GM19397 (cell line): ENCODE measurements around the gene ODAD2.
A peak's percentile ranks its signal among the peaks of the same experiment; 100 is the strongest.
"Not testable (repeated sequence)": the region's sequence is repeated elsewhere in the genome, so short reads cannot be mapped to it uniquely, and the experiment has no call there.

Source experiments
- ATAC-seq: cut with Tn5 transposase; IDR thresholded peaks from one replicate; pipeline ENCODE4 v1.9.1; 2021; ENCODE audit warnings: mild to moderate bottlenecking, moderate library complexity; ENCODE audit not compliant: unreplicated experiment

ODAD2 gene, protein sequence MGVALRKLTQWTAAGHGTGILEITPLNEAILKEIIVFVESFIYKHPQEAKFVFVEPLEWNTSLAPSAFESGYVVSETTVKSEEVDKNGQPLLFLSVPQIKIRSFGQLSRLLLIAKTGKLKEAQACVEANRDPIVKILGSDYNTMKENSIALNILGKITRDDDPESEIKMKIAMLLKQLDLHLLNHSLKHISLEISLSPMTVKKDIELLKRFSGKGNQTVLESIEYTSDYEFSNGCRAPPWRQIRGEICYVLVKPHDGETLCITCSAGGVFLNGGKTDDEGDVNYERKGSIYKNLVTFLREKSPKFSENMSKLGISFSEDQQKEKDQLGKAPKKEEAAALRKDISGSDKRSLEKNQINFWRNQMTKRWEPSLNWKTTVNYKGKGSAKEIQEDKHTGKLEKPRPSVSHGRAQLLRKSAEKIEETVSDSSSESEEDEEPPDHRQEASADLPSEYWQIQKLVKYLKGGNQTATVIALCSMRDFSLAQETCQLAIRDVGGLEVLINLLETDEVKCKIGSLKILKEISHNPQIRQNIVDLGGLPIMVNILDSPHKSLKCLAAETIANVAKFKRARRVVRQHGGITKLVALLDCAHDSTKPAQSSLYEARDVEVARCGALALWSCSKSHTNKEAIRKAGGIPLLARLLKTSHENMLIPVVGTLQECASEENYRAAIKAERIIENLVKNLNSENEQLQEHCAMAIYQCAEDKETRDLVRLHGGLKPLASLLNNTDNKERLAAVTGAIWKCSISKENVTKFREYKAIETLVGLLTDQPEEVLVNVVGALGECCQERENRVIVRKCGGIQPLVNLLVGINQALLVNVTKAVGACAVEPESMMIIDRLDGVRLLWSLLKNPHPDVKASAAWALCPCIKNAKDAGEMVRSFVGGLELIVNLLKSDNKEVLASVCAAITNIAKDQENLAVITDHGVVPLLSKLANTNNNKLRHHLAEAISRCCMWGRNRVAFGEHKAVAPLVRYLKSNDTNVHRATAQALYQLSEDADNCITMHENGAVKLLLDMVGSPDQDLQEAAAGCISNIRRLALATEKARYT

DNA sequence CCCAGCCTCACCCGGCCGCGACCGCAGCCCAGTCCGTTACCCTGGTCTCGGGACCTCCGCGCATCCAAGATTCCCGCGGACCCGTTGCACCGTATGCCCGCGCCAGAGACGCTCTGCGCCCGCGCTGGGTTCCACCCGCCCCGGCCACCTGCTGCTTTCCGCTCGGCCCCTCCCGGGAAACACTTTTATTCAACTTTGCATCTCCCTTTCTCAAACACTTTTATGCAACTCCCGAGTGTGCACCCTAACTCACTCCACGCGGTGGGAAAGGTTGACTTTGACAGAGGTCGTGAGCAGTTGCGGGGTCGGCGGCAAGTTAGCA, at the start of gene ODAD2:
ODAD2 (minus strand) TSS at position 126 of the 322 bp plus-strand sequence. CDS start 3,937 bp downstream, outside the sequence.
- ATAC-seq: no peak

DNA sequence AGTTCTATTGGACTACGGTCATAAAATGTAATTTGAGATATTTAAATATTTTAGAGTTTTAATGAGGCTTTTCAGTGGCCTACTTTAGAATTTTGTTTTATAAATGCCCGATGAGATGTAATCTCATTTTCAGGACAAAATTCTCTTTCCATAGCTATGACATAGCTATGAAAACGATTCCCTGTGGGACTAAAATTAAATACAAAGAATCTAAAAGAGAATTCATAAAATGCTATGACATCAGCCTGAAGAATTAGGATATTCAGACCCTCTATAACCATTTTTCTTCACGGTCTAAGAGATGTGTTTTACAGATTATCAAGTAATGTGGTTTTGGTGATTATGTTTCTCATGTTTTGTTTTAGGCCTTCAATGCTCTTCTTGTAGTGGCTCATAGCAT, 48.2 kb upstream of the ODAD2 start:
- ATAC-seq: no peak

DNA sequence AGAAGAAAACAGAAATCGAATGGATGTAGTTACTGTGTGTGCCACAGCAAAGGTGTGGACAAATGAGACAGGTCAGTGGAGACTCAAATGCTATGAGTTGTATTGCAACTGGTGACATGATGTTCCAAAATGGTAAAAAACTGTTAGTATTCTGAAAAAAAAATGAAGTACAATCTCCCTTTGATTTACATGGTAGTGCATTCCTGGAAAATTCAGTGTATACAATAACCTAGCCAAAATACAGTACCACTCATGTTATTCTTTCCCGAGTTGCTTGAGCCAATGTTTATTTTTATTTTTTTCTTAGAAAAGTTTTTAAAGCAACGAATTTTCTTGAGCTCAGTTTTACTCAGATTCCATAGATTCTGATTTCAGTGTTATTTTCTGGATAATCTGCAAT, 47.7 kb upstream of the ODAD2 start:
- ATAC-seq: no peak

DNA sequence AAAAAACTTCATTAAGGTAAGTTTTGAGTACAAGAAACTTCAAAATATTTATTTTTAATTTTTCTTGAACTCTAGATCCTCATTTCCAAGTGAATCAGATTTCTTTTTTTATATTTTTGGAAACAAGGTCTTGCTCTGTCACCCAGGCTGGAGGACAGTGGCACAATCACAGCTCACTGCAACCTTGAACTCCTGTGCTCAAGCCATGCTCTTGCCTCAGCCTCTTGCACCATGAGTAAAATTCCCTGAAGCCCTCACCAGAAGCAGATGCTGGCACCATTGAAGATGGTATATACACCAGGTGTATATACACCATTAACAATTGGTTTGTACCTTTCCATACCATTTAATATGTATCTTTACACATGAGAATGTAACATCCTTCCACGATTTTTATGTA, 45.1 kb upstream of the ODAD2 start:
- ATAC-seq: no peak

DNA sequence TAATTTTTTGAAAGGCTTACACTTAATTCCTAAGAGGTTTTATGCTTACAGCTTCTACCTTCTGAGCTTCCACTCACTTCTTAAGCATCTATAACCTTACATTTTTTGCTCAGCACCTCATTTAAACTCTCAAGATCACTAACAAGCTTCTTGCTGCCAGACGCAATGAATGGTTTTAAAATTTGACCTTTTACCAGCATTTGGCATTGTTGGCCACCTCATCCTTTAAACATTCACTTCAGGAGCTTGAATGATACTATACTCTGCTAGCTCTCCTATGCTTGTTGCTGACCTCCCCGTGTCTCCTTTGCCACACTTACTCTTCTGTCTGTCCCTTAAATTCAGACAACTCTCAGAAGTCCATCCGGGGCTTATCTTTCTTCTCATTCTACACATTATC, 37.7 kb upstream of the ODAD2 start:
- no peak for ATAC-seq

DNA sequence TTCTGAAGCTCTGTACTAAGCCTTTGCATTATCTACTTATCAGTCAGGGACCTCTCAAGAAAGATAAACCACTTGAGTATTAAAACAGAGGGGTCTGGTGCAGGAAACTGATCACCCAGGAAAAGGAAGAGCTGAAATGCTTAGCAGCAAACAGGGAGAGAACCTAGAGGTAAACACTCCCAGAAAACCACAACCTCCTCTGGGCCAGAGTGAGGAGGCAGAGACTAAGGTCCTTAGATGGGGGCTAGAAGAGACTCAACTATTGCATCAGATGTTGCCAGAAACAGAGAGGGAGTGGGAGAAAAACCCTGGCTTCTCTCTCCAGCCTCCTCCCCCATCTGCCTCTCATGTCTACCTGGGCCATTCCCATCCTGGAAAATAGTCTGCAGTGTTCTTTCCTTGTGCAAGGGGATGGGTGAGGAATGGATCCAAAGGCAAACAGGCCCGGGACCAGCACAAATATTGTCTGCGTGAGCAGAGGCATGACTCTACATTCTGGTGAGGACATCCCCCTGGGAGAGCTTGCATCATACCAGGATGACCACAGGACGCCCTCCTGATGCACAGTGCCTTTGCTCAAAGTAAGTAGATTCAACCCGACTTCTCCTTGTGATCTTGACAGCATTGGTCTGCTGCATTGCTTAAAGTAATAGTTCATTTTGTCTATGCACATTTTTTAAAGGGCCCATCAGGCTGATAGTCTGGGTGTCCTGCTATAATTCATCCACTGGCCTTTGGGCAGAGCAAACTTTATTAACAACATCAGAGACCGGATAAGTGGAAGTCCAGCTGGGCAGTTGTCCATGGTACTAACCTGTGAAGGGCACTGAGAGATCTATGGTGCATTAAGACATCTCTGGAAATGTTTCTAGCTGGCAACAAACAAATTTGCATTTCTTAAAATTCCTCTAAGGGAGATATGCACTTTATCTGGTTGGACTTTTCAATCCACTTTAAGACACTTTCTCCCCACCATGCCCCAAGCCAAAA, 22.4 kb upstream of the ODAD2 start:
- ATAC-seq: no peak

DNA sequence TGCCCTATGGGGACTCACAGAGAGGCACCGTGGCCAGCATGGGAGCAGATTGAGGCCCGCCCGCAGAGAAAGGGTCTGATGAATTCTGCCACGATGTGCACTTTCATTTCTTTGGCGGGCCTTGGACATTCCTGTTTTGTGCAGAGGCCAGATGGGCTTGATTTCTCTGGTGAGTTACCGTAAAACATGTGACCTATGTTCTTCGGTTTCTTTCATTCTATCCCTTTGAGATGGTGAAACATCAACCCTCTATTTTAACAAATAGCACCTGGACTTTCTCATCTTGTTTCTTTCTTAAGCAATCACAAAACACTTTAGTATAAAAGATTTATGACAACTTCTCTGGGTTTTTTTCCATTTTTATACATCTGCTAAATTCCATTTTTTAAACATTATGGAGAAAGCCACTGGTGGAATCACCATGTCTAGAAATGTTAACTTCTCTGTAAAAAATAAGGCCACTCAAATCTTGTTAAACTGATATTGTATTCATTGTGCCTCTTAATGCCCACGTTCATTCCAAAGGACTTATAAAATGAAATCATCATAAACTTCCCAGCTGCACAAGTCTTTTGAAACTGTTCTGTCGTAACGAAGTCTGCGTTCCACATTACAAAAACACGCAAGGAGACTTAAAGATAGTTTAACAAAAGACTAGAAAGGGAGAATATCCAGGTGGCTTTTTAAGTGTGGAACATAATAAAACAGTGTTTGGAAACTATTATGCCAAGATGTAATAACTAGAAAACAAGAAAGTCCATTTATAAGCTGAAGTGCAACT, 21.4 kb upstream of the ODAD2 start:
- ATAC-seq: no peak

DNA sequence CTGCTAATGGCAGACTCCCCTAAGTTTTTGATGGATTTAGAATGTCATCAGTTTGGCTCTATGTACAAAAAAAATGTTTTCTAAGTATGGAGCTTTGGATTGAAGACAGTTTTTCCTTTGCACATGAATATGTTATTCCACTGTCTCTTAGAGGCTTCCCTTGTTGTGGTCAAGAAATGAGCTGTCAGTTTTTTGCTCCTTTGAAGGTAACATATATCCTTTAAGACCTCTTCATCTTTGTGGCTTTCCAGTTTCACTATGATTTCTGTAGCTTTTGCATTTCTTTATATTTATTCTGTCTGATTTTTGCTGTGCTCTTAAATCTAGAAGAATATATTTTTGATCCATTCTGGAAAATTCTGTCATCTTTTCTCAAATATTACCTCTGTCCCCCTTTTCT, 15.8 kb upstream of the ODAD2 start:
- ATAC-seq: no peak

DNA sequence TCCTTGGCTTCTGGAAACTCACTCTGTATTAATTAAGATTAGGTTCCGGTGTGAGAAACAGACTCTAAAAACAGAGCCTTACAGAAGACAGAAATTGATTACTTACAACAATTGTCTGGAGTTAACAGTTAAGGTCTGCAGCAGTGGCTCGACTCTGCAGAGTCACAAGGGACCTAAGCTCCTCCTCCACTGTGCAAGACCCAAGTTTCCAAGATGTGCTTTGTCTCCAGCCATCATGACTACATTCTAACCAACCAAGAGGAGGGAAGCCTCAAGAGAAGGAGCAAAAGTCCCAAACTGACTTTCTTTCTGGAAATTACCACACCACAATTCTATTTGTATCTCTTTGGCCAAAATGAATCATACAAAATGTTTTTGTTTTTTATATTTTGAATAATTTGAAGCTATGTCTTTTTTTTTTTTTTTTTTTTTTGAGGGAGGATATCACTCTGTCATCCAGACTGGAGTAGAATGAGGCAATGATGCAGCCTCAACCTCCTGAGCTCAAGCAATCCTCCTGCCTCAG, 14.2 kb upstream of the ODAD2 start:
- no peak for ATAC-seq

DNA sequence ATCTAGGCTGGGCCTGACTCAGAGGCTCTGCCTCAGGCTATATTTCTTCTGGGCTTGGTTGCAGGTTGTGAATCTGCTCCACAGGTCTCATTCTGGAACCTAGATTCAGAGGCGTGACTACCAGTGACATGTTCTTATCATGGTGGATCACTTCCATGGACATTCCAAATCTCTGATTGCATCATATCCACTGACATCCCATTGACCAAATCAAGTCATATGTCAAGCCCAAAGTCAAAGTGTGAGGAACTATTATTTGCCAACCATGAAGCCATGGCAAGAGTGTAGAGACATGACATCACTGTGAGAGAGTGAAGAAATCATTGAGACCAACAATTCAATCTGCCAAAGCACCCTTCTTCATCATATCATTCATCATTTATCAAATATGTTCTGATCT, 11.9 kb upstream of the ODAD2 start:
- ATAC-seq: no peak

DNA sequence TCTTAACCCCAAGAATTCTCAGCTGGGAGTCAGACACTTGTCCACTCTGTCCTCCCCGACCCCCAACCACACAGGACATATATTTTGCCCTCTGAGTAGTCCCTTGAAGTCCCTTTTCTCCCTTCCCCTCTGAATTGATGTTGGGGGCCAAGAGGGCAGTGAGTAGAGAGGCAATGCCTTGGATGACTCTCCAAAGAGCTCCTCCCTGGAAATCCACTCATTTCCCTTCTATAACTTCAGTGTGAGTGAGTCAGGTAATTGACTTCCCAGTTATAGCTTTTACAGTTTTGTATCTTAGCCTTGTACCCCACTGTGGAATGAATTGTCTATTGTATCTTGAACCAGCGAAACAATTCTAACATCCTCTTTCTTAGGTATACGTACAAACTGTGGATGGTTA, 9.2 kb upstream of the ODAD2 start:
- ATAC-seq: no peak

DNA sequence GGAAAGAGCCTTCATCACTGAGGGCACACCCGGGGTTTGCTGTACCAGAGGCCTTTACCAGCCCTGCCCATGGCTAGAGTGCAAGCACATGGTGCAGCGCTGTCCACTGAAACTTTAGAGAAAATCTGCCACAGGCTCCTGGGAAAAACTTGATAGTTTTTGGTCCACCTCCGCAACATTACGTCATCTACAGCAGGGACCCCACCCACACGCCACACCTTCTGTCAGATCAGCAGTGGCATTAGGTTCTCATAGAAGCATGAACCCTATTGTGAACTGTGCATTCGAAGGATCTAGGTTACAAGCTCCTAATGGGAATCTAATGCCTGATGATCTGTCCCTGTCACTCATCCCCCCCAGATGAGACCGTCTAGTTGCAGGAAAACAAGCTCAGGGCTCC, 2.5 kb upstream of the ODAD2 start:
- no peak for ATAC-seq

DNA sequence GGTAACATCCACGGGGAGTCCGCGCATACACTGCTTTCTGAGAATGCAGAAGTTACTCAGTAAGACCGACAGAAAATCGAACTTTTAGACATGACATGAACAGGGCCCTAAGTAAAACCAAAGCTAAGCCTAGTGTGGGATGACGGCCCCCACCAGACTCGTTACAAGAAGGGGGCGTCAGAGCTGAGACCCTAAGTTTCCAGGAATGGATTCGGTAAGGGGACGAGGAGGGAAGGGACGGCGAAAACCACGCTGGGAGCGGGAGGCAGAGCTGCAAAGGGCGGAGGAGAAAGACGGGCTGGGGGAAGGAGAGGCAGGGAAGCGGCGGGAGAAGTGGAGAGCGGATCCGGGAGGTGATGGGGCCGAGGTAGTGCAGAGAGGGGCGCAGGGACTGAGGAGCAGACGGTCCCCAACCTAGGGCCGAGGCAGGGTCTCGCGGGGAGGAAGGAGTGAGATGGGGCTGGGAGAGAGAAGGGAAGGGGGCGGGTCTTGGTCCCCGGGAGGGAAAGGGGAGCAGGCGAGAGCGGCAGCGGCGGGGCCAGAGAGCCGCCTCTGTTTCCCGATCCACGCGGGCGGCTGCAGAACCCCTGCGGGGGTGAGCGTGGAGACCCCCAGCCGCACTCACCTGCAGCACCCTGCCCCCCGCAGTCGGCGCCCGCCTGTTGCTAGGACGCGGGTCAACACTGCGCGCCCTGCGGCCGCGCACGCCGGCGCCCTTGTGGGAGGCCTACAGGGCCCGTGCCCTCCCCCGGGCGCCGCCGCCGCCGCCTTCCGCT, 513 bp downstream of the ODAD2 start:
- ATAC-seq: peak; percentile 75

DNA sequence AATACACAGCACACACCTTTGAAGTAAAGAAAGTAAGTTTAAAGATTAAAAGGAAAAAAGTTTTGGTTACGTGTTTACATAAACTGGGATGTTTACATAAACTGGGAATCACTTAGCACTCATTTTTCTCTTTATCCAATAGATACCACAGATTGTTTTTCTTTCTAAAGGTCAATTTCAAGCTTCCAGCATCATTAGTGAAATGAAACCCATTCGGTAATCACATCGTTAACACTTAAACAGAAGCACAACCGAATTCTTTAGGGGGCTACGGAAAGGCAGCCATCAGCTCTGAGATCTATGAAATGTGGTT, 1.1 kb downstream of the ODAD2 start:
- ATAC-seq: no peak

DNA sequence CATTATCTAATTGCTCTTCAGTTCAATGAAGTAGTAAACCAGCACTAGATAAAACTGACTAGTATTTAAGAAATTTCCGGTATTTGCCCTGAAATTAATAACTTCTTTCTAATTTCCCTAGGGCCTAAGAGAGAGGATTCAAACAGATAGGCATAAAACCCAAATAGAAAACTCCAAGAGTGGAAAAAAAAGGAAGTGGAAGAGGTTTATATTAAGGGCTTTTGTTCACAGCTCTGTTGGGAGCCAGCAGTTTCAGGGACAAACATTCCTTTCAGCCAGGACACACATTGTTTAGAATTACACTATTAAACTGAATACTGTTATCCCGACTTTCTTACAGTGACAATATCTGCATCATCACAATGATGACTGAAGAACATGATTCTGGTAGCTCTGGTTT, 3.6 kb downstream of the ODAD2 start:
- ATAC-seq: no peak

DNA sequence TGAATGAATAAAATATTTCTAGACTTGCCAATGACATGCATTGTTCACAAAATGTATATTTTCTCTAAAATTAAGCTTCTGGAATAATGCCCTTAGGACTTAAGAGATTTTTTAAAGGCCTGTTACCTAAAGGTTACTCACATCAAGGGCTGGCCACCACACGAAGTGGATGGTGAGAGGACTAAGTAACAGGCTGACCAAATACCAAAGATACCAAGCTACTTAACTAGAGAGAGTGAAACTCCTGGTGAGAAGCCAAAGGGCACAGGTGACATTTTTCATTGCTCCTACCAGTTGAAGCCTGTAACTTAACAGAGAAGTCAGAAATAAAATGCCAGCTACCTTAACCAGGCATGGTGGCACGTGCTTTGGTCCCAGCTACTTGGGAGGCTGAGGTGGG, 9.5 kb downstream of the ODAD2 start:
- ATAC-seq: not testable (repeated sequence)

DNA sequence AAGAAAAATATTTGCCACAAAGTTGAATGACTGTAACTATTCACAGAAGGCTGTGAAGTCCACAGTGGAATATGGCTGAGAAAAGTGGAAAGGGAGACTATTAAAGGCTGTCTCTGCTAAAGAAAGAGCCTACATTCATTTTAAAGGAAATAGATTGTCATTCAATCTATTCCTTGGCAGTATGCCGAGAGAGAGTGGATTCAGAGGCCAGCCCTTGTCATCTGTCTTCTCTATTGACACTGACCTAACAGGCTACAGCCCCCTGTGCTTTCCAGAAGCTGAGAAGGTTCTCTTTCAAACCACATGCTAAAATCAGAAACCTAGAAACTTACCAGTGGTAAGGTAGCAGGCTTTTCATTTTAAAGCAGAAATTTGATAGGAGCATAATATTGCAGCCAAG, 12.1 kb downstream of the ODAD2 start:
- no peak for ATAC-seq

DNA sequence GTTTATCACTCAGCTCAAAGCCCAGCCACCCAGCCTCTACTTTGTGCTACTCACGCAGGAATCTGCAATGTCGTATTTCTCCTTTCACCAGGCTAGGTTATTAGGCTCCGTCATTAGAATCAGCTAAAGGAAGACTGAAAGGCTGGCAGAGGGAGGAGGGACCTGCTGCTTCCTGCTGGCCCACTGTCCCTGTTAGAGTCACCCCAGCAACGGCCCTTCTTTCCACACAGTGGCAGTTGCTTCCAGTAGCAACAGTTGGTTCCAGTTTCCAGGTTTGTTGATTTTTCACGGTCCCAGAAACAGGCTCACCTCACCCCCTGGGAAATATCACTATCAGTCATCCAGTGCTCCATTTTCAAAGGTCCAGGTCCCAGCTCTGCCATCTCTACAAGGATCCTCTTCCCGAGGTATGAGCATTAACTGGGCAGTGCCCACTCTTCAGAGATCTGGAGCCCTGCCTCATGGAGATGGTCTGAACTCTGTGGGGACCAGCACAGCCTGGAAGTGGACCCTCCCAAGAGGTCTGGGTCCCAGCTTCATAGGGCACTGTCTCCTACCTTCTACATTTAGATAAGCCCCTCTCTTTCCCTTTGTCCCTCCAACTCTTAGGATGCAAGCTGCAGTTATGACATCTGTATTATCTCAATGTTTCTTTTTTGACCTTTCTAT, 15.9 kb downstream of the ODAD2 start:
- no peak for ATAC-seq

DNA sequence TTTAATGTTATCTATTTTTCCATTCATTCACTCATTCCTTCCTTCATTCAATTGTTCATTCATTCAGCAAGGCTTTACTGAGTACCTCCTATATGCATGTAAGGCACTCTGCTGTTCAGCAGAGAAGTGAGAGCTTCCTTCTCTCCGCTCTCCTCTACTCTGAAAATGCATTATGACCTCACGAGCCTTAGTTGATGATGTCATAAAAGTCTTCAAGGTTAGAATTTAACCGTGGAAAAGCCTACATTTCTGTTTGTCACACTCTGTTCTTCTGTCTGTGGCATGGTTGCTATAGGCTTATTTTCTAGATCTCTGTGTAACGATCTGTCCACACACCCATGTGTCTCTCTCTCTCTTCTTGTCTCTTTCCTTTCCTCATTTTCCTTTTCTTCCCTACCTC, 17.1 kb downstream of the ODAD2 start:
- ATAC-seq: no peak
